HG03280 (cell line): Measurements from ENCODE around the gene SNRPD3.

Experiments used
- ATAC-seq: cut with Tn5 transposase; IDR thresholded peaks from one replicate; pipeline ENCODE4 v1.9.1; 2021; ENCODE audit warnings: mild to moderate bottlenecking, moderate library complexity; ENCODE audit not compliant: unreplicated experiment

SNRPD3 gene

GRCh38 chr22:24565077-24565476, 9.3 kb downstream of the SNRPD3 start:
- no peak for ATAC-seq

GRCh38 chr22:24566899-24567511, 11.2 kb downstream of the SNRPD3 start:
- ATAC-seq, result no peak

- ATAC-seq, result no peak
These were observed 11.9 kb downstream of the SNRPD3 start for GRCh38 chr22:24567668-24568067.

GRCh38 chr22:24571266-24571665, 15.5 kb downstream of the SNRPD3 start:
- no peak for ATAC-seq

- no peak for ATAC-seq
These were observed 21.0 kb downstream of the SNRPD3 start for GRCh38 chr22:24576778-24577177.

GRCh38 chr22:24578355-24579257, 22.8 kb downstream of the SNRPD3 start:
- ATAC-seq, result no peak

- no peak for ATAC-seq
These were observed 23.4 kb downstream of the SNRPD3 start for GRCh38 chr22:24579258-24579601.

- no peak for ATAC-seq
These were observed 24.5 kb downstream of the SNRPD3 start for GRCh38 chr22:24580276-24580675.

- ATAC-seq, result no peak
These were observed 26.4 kb downstream of the SNRPD3 start for GRCh38 chr22:24582056-24582814.

GRCh38 chr22:24583221-24584165, 27.7 kb downstream of the SNRPD3 start:
- no peak for ATAC-seq

- ATAC-seq, result no peak
These were observed 28.5 kb downstream of the SNRPD3 start for GRCh38 chr22:24584166-24584790.

GRCh38 chr22:24584871-24585411, 29.1 kb downstream of the SNRPD3 start:
- ATAC-seq, result no peak

GRCh38 chr22:24585461-24585860, 29.7 kb downstream of the SNRPD3 start:
- no peak for ATAC-seq

GRCh38 chr22:24585927-24586546, 30.2 kb downstream of the SNRPD3 start:
- ATAC-seq, result no peak

GRCh38 chr22:24587251-24587650, 31.5 kb downstream of the SNRPD3 start:
- ATAC-seq, result no peak

GRCh38 chr22:24587948-24588347, 32.1 kb downstream of the SNRPD3 start:
- no peak for ATAC-seq

GRCh38 chr22:24588381-24588756, 32.6 kb downstream of the SNRPD3 start:
- no peak for ATAC-seq

GRCh38 chr22:24588757-24589481, 33.1 kb downstream of the SNRPD3 start:
- ATAC-seq, result no peak

GRCh38 chr22:24589518-24590030, 33.8 kb downstream of the SNRPD3 start:
- no peak for ATAC-seq
